ENCODE results near the gene LHB. TPM values are rescaled to one million over a fixed set of nuclear protein-coding genes. Genes with fewer than 3 reads are reported as not detected.

The LHB gene
- total and polyA plus RNA-seq, 2 of the 4 experiments (the other 2 are of a cell fraction): not detected

DNA sequence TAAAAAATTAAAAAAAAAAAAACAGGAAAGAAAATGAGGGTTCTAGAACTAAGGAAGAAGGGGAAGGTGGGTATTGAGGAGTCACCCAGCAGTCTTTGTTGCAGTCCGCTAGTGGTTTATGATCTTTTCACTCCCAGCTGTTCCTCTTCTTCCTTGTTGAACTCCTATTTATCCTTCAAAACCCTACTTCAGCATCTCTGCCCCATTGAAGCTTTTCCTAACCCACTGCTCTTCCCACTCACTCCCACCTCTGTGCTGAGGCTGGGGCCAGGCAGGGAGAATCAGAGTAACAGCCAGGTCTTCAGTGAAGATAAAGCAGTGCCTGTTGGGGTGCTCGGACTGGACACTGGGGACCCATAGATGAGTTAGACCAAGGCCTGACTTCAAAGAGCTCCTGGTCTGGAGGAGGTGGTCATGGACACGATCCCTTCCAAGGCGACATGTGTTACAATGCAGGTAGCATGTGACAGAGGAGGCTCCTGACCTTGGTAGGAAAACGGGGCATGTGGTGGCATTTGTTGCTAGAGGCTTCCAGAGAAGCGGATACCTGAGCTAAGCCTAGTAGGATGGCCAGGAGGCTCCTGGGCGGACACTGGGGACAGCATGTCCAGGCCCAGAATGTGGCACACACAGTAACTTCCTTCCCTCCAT is 11.8 kb downstream of the LHB start:
- H2BK5ac ChIP-seq (ENCODE audit: low read depth, low read length, poor library complexity, severe bottlenecking): no peak overlapping the region
- DNase-seq (no peak), ATAC-seq (ENCODE audit: low read depth) (no peak)
- H3K56ac ChIP-seq (ENCODE audit: extremely low read depth, insufficient read depth, low read length): no peak overlapping the region
- no peak overlapping the region for H3K4me3 ChIP-seq (ENCODE audit: insufficient read depth, low read depth, low read length)
- no peak overlapping the region for H3K14ac ChIP-seq (replicated peaks; ENCODE audit: low read depth, low read length)
- H4K8ac ChIP-seq (ENCODE audit: low read depth in 2 of 2, low read length in 2 of 2): no peak overlapping the region
- no peaks in the 10 kb centered on the region for H4K20me1 ChIP-seq (ENCODE audit: insufficient read depth, low read length)
- dilution Hi-C loops (cut with HindIII; ENCODE audit: low sequenced_read_pairs, unreplicated experiment) (no loop called here), in situ Hi-C loops (cut with MboI; ENCODE audit: low sequenced_read_pairs) (no loop called here), intact Hi-C loops (cut with micrococcal nuclease) (no loop called here)
- H3K36me3 ChIP-seq (ENCODE audit: control insufficient read depth, insufficient read depth, low read length): peaks cover 44% of the 10 kb centered on the region
- no peak overlapping the region for H2BK20ac ChIP-seq (ENCODE audit: low read depth, low read length)
- no TSS peak for BruUV-seq (replicated peaks)
- H3K9me1 ChIP-seq (ENCODE audit: insufficient read depth, low read length): peaks cover 2% of the 10 kb centered on the region; the same call in 1 of the 2 replicates
- H3K4ac ChIP-seq (ENCODE audit: low read depth, low read length): no peak overlapping the region
- POLR2A ChIA-PET (ENCODE audit: unreplicated experiment): no interaction called here
- no peak overlapping the region for H3K18ac ChIP-seq (ENCODE audit: low read depth, low read length)
- H3K4me2 ChIP-seq (ENCODE audit: low read depth, low read length): no peak overlapping the region
- H2BK120ac ChIP-seq (ENCODE audit: low read depth, low read length): no peak overlapping the region
- no peaks in the 10 kb centered on the region for H3K9me3 ChIP-seq (ENCODE audit: control insufficient read depth, insufficient read depth, low read length)
- no peak overlapping the region for H2AK5ac ChIP-seq (ENCODE audit: low read depth, low read length)
- H2AK9ac ChIP-seq (replicated peaks; ENCODE audit: low read depth, low read length, poor library complexity): no peak overlapping the region
- no peak overlapping the region for H3K27ac ChIP-seq (ENCODE audit: insufficient read depth, low read length)
- H2BK15ac ChIP-seq (ENCODE audit: low read depth, low read length): no peak overlapping the region
- no peak overlapping the region for H3K23ac ChIP-seq (ENCODE audit: low read depth, low read length)
- no peaks in the 10 kb centered on the region for H3K27me3 ChIP-seq (ENCODE audit: control insufficient read depth, insufficient read depth, low read length)
- CTCF ChIA-PET: interaction anchor here (1.9 kb wide), 1 partner anchor 12 kb away, joined by 5 read pairs; the partner anchor contains the start of genes GYS1 and RUVBL2
- peaks cover 0 to 19% of the 10 kb centered on the region in 2 experiments; a peak in 3 of 4 replicates for H3K79me1 ChIP-seq (ENCODE audit: low read depth in 1 of 2, low read length in 2 of 2)
- WGBS, 2 experiments (ENCODE audit: extremely low coverage in 2 of 2, insufficient read length in 1 of 2): no CpG with 5 or more reads among the region's 7 CpGs
- H3K9ac ChIP-seq (ENCODE audit: low read depth, low read length): no peak overlapping the region
- H4K5ac ChIP-seq (ENCODE audit: low read depth, low read length): no peak overlapping the region
- no peaks in the 10 kb centered on the region for H3K4me1 ChIP-seq (ENCODE audit: control insufficient read depth, insufficient read depth, low read length)
- no peak overlapping the region for H2AFZ ChIP-seq (replicated peaks; ENCODE audit: low read length, poor library complexity)
- no peak overlapping the region for H4K91ac ChIP-seq (ENCODE audit: insufficient read depth, low read depth, low read length)
- no peak for TF ChIP-seq SMC3 (IDR thresholded peaks at IDR 0.05; ENCODE audit: low read depth, low read length)
- no peak for TF ChIP-seq RCOR1 (IDR thresholded peaks at IDR 0.05; ENCODE audit: insufficient replicate concordance, low read length)
- TF ChIP-seq MAZ (IDR thresholded peaks at IDR 0.05; ENCODE audit: borderline replicate concordance, low read depth, low read length): no peak
- TF ChIP-seq, protein P1, sequence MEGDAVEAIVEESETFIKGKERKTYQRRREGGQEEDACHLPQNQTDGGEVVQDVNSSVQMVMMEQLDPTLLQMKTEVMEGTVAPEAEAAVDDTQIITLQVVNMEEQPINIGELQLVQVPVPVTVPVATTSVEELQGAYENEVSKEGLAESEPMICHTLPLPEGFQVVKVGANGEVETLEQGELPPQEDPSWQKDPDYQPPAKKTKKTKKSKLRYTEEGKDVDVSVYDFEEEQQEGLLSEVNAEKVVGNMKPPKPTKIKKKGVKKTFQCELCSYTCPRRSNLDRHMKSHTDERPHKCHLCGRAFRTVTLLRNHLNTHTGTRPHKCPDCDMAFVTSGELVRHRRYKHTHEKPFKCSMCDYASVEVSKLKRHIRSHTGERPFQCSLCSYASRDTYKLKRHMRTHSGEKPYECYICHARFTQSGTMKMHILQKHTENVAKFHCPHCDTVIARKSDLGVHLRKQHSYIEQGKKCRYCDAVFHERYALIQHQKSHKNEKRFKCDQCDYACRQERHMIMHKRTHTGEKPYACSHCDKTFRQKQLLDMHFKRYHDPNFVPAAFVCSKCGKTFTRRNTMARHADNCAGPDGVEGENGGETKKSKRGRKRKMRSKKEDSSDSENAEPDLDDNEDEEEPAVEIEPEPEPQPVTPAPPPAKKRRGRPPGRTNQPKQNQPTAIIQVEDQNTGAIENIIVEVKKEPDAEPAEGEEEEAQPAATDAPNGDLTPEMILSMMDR (conservative IDR thresholded peaks at IDR 0.05; ENCODE audit: low read depth, low read length): no peak
- TF ChIP-seq, protein P2, sequence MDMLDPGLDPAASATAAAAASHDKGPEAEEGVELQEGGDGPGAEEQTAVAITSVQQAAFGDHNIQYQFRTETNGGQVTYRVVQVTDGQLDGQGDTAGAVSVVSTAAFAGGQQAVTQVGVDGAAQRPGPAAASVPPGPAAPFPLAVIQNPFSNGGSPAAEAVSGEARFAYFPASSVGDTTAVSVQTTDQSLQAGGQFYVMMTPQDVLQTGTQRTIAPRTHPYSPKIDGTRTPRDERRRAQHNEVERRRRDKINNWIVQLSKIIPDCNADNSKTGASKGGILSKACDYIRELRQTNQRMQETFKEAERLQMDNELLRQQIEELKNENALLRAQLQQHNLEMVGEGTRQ (IDR thresholded peaks at IDR 0.05; ENCODE audit: low read depth, low read length): no peak
- no peak for TF ChIP-seq RFX5 (IDR thresholded peaks at IDR 0.05; ENCODE audit: low read depth, low read length)
- no peak for TF ChIP-seq CHD1 (IDR thresholded peaks at IDR 0.05; ENCODE audit: low read depth, low read length)
- no peak for TF ChIP-seq MXI1 (IDR thresholded peaks at IDR 0.05; ENCODE audit: borderline replicate concordance, low read depth, low read length)
- no peak for TF ChIP-seq FOS (IDR thresholded peaks at IDR 0.05; ENCODE audit: low read depth, low read length)
- TF ChIP-seq NFE2L2 (IDR thresholded peaks at IDR 0.05; ENCODE audit: low read depth, low read length): no peak

Data from IMR-90 (cell line).